Measurements from ENCODE around the gene FUT4.

DNA sequence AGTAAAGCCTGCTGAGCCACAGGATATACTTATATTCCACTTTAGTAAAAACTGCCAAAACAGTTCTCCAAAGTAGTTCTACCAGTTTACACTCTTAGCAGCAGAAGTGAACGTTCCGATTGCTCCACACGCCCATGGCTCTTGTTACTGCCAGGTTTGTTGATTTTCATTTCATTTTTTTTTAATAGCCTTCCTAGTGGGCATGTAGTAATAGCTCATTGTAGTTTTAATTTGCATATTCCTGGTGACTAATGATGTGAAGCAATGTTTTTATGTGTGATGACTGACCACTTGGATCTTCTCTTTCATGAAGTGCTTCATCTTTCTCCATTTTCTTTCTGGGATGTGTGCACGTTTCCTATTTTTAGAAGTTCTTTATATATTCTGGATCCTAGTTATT lies 36.2 kb upstream of the FUT4 start:
- TF ChIP-seq EZH2 (IDR thresholded peaks at IDR 0.05; ENCODE audit: insufficient read depth, poor library complexity, severe bottlenecking) (no peak), EZH2phosphoT487 (IDR thresholded peaks at IDR 0.05; ENCODE audit: insufficient read depth, low read depth) (no peak)
